ENCODE measurements around the gene FN3K.

GRCh38 chr17:82779541-82779940, 44.1 kb downstream of the FN3K start:
- no peak for TF ChIP-seq CTCF (IDR thresholded peaks at IDR 0.05)
- TF ChIP-seq POLR2A (IDR thresholded peaks at IDR 0.05), result no peak
- no peak for TF ChIP-seq EP300 (IDR thresholded peaks at IDR 0.05)

Data from tibial nerve (tissue), 4 donors.